HEK293 (cell line): ENCODE results near the gene PLA2G4E.

Experiments
- CTCF ChIA-PET: fragments of 350-600 bp; formaldehyde crosslinking; extraction: SDS; loops from one replicate; lab custom pipeline; 2021; ENCODE audit warnings: antibody characterized with exemption; lab: Yijun Ruan, JAX
- POLR2A ChIA-PET: fragments of 300-600 bp; formaldehyde crosslinking; extraction: SDS; loops from one replicate; lab custom pipeline; 2020; ENCODE audit warnings: antibody characterized with exemption, inconsistent platforms; lab: Yijun Ruan, JAX
- H3K27ac ChIP-seq: fragments of 200-500 bp; sonication (Bioruptor generic); 2 replicates; pipeline ENCODE4 v1.5.1; 2014; ENCODE audit warnings: low read depth, low read length, control low read depth, inconsistent platforms; ENCODE audit errors: extremely low read depth
- H3K36me3 ChIP-seq, 2 experiments: fragments of 200-500 bp in 1 of 2; sonication (Bioruptor generic) in 1 of 2; 1 replicate in 1 of 2; 2 replicates in 1 of 2; pipeline ENCODE4 v1.5.1; 2014 to 2017; ENCODE audit warnings: inconsistent platforms in 2 of 2, low read length in 2 of 2; ENCODE audit not compliant: control insufficient read depth in 2 of 2, insufficient read depth in 1 of 2
- H3K4me1 ChIP-seq: fragments of 200-500 bp; sonication (Bioruptor generic); 2 replicates; pipeline ENCODE4 v1.5.1; 2014; ENCODE audit warnings: mild to moderate bottlenecking, low read length, inconsistent platforms; ENCODE audit not compliant: control insufficient read depth, insufficient read depth
- H3K4me3 ChIP-seq: 2 replicates; pipeline ENCODE4 v1.5.1; 2011; ENCODE audit warnings: low read depth, mild to moderate bottlenecking, control low read depth, low read length, moderate library complexity
- H3K9me3 ChIP-seq: fragments of 200-500 bp; sonication (Bioruptor generic); 2 replicates; pipeline ENCODE4 v1.5.1; 2014; ENCODE audit warnings: low read depth, low read length, inconsistent platforms; ENCODE audit not compliant: control insufficient read depth, insufficient read depth
- ELK4 ChIP-seq: IDR thresholded peaks from 2 replicates; pipeline ENCODE4 v1.6.1; 2011; ENCODE audit warnings: mild to moderate bottlenecking, low read depth, low read length, borderline replicate concordance
- HOXA7 ChIP-seq: sonication (generic); formaldehyde crosslinking; IDR thresholded peaks from 2 replicates; pipeline ENCODE4 v1.8.1; 2022; ENCODE audit warnings: missing genetic modification reagents, borderline replicate concordance
- ZBTB7A ChIP-seq: fragments of 450-650 bp; formaldehyde crosslinking; IDR thresholded peaks from 2 replicates; pipeline ENCODE4 v1.5.1; 2016; ENCODE audit warnings: low read depth, missing biosample characterization, missing genetic modification characterization
- ZNF146 ChIP-seq: fragments of 450-650 bp; formaldehyde crosslinking; IDR thresholded peaks from 2 replicates; pipeline ENCODE4 v1.5.1; 2016; ENCODE audit warnings: missing biosample characterization, missing genetic modification characterization
- ZNF155 ChIP-seq: fragments of 450-650 bp; formaldehyde crosslinking; IDR thresholded peaks from 2 replicates; pipeline ENCODE4 v1.5.1; 2016; ENCODE audit warnings: missing biosample characterization, missing genetic modification characterization
- ZNF157 ChIP-seq: fragments of 450-650 bp; formaldehyde crosslinking; IDR thresholded peaks from 2 replicates; pipeline ENCODE4 v1.5.1; 2016; ENCODE audit warnings: missing biosample characterization, missing genetic modification characterization
- ZNF26 ChIP-seq: fragments of 450-650 bp; formaldehyde crosslinking; IDR thresholded peaks from 2 replicates; pipeline ENCODE4 v1.5.1; 2016; ENCODE audit warnings: missing biosample characterization, missing genetic modification characterization
- ZNF274 ChIP-seq, 2 experiments: fragments of 200-500 bp in 1 of 2; fragments of 450-650 bp in 1 of 2; sonication (Bioruptor generic) in 1 of 2; formaldehyde crosslinking in 1 of 2; IDR thresholded peaks; 2 replicates each; pipeline versions ENCODE4 v1.5.1 to v1.6.1; 2014 to 2016; ENCODE audit warnings: borderline replicate concordance in 1 of 2, inconsistent platforms in 1 of 2, low read length in 1 of 2, missing biosample characterization in 1 of 2, missing genetic modification characterization in 1 of 2
- ZNF280D ChIP-seq: fragments of 450-650 bp; formaldehyde crosslinking; IDR thresholded peaks from 2 replicates; pipeline ENCODE4 v1.5.1; 2016; ENCODE audit warnings: missing biosample characterization, missing genetic modification characterization
- ZNF324 ChIP-seq: fragments of 450-650 bp; formaldehyde crosslinking; IDR thresholded peaks from 2 replicates; pipeline ENCODE4 v1.5.1; 2016; ENCODE audit warnings: missing biosample characterization, missing genetic modification characterization
- ZNF391 ChIP-seq: fragments of 450-650 bp; formaldehyde crosslinking; IDR thresholded peaks from 2 replicates; pipeline ENCODE4 v1.5.1; 2016; ENCODE audit warnings: low read depth, missing biosample characterization, missing genetic modification characterization, borderline replicate concordance
- ZNF416 ChIP-seq: fragments of 450-650 bp; formaldehyde crosslinking; IDR thresholded peaks from 2 replicates; pipeline ENCODE4 v1.5.1; 2016; ENCODE audit warnings: missing biosample characterization, missing genetic modification characterization
- ZNF501 ChIP-seq: fragments of 450-650 bp; formaldehyde crosslinking; IDR thresholded peaks from 2 replicates; pipeline ENCODE4 v1.5.1; 2016; ENCODE audit warnings: missing biosample characterization, missing genetic modification characterization
- ZNF521 ChIP-seq: fragments of 450-650 bp; formaldehyde crosslinking; IDR thresholded peaks from 2 replicates; pipeline ENCODE4 v1.5.1; 2017; ENCODE audit warnings: missing biosample characterization, mild to moderate bottlenecking, missing genetic modification characterization
- ZNF560 ChIP-seq: fragments of 450-650 bp; formaldehyde crosslinking; IDR thresholded peaks from 2 replicates; pipeline ENCODE4 v1.5.1; 2017; ENCODE audit warnings: missing biosample characterization, missing genetic modification characterization, borderline replicate concordance
- ZNF585B ChIP-seq: fragments of 450-650 bp; formaldehyde crosslinking; IDR thresholded peaks from 2 replicates; pipeline ENCODE4 v1.5.1; 2016; ENCODE audit warnings: missing biosample characterization, missing genetic modification characterization
- ZNF621 ChIP-seq: fragments of 450-650 bp; formaldehyde crosslinking; IDR thresholded peaks from 2 replicates; pipeline ENCODE4 v1.5.1; 2017; ENCODE audit warnings: missing biosample characterization, missing genetic modification characterization
- ZSCAN5A ChIP-seq: fragments of 450-650 bp; formaldehyde crosslinking; IDR thresholded peaks from 2 replicates; pipeline ENCODE4 v1.5.1; 2016; ENCODE audit warnings: missing biosample characterization, missing genetic modification characterization

The PLA2G4E gene

GRCh38 chr15:41944313-41944940 lies 76.4 kb downstream of the PLA2G4E start:
- POLR2A ChIA-PET, result interaction anchor here (1.5 kb wide), 1 partner anchor 28 kb away, joined by 3 read pairs; the partner anchor contains the start of gene EHD4
- TF ChIP-seq HOXA7 (CRISPR knock-in tag), result no peak
- no peak for TF ChIP-seq ELK4
- TF ChIP-seq ZNF274 (IDR thresholded peaks at IDR 0.05; ENCODE audit: low read length), result no peak
- no peak for TF ChIP-seq ZNF274 (tag by site-specific recombination; IDR thresholded peaks at IDR 0.05; ENCODE audit: borderline replicate concordance)
- no peak for TF ChIP-seq ZNF621 (tag by site-specific recombination)
- TF ChIP-seq ZNF521 (tag by site-specific recombination), result no peak
- no peak for TF ChIP-seq ZNF155 (tag by site-specific recombination)
- Histone ChIP-seq H3K36me3 (peaks cover 0 to 13% of the 10 kb centered on the region in 2 experiments; a peak in 1 of 3 replicates), H3K4me1 (no peaks in the 10 kb centered on the region), H3K4me3 (no peak overlapping the region), H3K27ac (no peak overlapping the region), H3K9me3 (no peaks in the 10 kb centered on the region)
- CTCF ChIA-PET, result interaction anchor here (0.6 kb wide), 1 partner anchor 12 kb away, joined by 3 read pairs; no protein-coding TSS in a partner anchor

GRCh38 chr15:41943543-41944312 lies 77.1 kb downstream of the PLA2G4E start:
- TF ChIP-seq ZNF585B (tag by site-specific recombination) (no peak), ZNF26 (tag by site-specific recombination) (no peak), ZNF391 (tag by site-specific recombination) (no peak), ZSCAN5A (no peak), ZNF324 (no peak), ZNF416 (tag by site-specific recombination) (no peak), ZBTB7A (tag by site-specific recombination) (no peak), ZNF146 (tag by site-specific recombination) (no peak), ZNF157 (no peak), ZNF560 (tag by site-specific recombination) (no peak), ZNF501 (tag by site-specific recombination) (no peak), ELK4 (no peak), ZNF280D (tag by site-specific recombination) (no peak)
- ChIA-PET CTCF (interaction anchor here (0.7 kb wide), 1 partner anchor 11 kb away, joined by 3 read pairs; no protein-coding TSS in a partner anchor), POLR2A (interaction anchor here (1.5 kb wide), 1 partner anchor 29 kb away, joined by 3 read pairs; the partner anchor contains the start of gene EHD4)
- peaks cover 0 to 13% of the 10 kb centered on the region in 2 experiments; a peak in 1 of 3 replicates for H3K36me3 ChIP-seq
- no peak overlapping the region for H3K4me3 ChIP-seq
- no peaks in the 10 kb centered on the region for H3K4me1 ChIP-seq
- no peaks in the 10 kb centered on the region for H3K9me3 ChIP-seq
- H3K27ac ChIP-seq, result no peak overlapping the region
